WTC11 (cell line): ENCODE measurements around the gene COL4A3. TPM values are rescaled to one million over a fixed set of nuclear protein-coding genes. Genes with fewer than 3 reads are reported as not detected.

Experiments
- ATAC-seq: fragments of 200-7000 bp; cut with Tn5 transposase; 2 replicates; pipeline ENCODE4 v1.10.0; 2021; ENCODE audit warnings: mild to moderate bottlenecking, moderate library complexity
- CTCF ChIA-PET: fragments of 300-600 bp; sonication (Branson Sonifier 250); formaldehyde crosslinking; loops from one replicate; lab custom pipeline; 2021; ENCODE audit warnings: antibody characterized with exemption; lab: Charles Lee
- POLR2A ChIA-PET: fragments of 350-600 bp; sonication (Branson Sonifier 250); formaldehyde crosslinking; loops from one replicate; lab custom pipeline; 2021; ENCODE audit warnings: antibody characterized with exemption; lab: Charles Lee
- DNase-seq: peaks from one replicate; pipeline ENCODE4 v3.0.0; 2021; ENCODE audit warnings: low spot score
- H3K27ac Mint-ChIP-seq: 2 replicates; pipeline ENCODE4 v1.8.0; 2021; ENCODE audit warnings: mixed read lengths
- H3K27me3 Mint-ChIP-seq: 2 replicates; pipeline ENCODE4 v1.8.0; 2021; ENCODE audit warnings: low read depth, mild to moderate bottlenecking, moderate library complexity, mixed read lengths
- H3K36me3 Mint-ChIP-seq: 2 replicates; pipeline ENCODE4 v1.8.0; 2021; ENCODE audit warnings: mixed read lengths
- H3K4me1 Mint-ChIP-seq: 2 replicates; pipeline ENCODE4 v1.8.0; 2022; ENCODE audit warnings: mixed read lengths
- H3K4me3 Mint-ChIP-seq: 2 replicates; pipeline ENCODE4 v1.8.0; 2021; ENCODE audit warnings: mild to moderate bottlenecking, moderate library complexity, mixed read lengths
- H3K9me3 Mint-ChIP-seq: 2 replicates; pipeline ENCODE4 v1.8.0; 2021; ENCODE audit warnings: mixed read lengths
- ARID4B ChIP-seq: sonication (generic); formaldehyde crosslinking; IDR thresholded peaks from 2 replicates; pipeline ENCODE4 v1.8.0; 2023; ENCODE audit warnings: missing genetic modification reagents, mild to moderate bottlenecking, borderline replicate concordance
- E2F4 ChIP-seq: sonication (generic); formaldehyde crosslinking; IDR thresholded peaks from 2 replicates; pipeline ENCODE4 v1.8.1; 2022; ENCODE audit warnings: low read depth, mild to moderate bottlenecking, moderate library complexity, missing genetic modification reagents, borderline replicate concordance
- ELF4 ChIP-seq: sonication (generic); formaldehyde crosslinking; IDR thresholded peaks from 2 replicates; pipeline ENCODE4 v1.8.1; 2022; ENCODE audit warnings: low read depth, mild to moderate bottlenecking, moderate library complexity, missing genetic modification reagents
- EMX1 ChIP-seq: fragments of 250-450 bp; sonication (Bioruptor Pico); IDR thresholded peaks from 2 replicates; pipeline ENCODE4 v1.8.0; 2021; ENCODE audit warnings: mild to moderate bottlenecking
- ETV6 ChIP-seq: sonication (generic); formaldehyde crosslinking; IDR thresholded peaks from 2 replicates; pipeline ENCODE4 v1.8.1; 2022; ENCODE audit warnings: mild to moderate bottlenecking, missing genetic modification reagents
- FOXP1 ChIP-seq: sonication (generic); formaldehyde crosslinking; IDR thresholded peaks from 2 replicates; pipeline ENCODE4 v1.8.0; 2022; ENCODE audit warnings: missing genetic modification reagents, mild to moderate bottlenecking, moderate library complexity, borderline replicate concordance
- GRHL2 ChIP-seq: fragments of 250-450 bp; sonication (Bioruptor Pico); IDR thresholded peaks from 2 replicates; pipeline ENCODE4 v1.8.0; 2022; ENCODE audit warnings: mild to moderate bottlenecking, moderate library complexity; ENCODE audit not compliant: insufficient replicate concordance, severe bottlenecking
- IRF1 ChIP-seq: sonication (generic); formaldehyde crosslinking; IDR thresholded peaks from 2 replicates; pipeline ENCODE4 v1.8.0; 2023; ENCODE audit warnings: missing genetic modification reagents
- NFE2L1 ChIP-seq: sonication (generic); formaldehyde crosslinking; IDR thresholded peaks from 2 replicates; pipeline ENCODE4 v1.8.1; 2023; ENCODE audit warnings: missing genetic modification reagents
- NR1H2 ChIP-seq: sonication (generic); formaldehyde crosslinking; IDR thresholded peaks from 2 replicates; pipeline ENCODE4 v1.9.0; 2021; ENCODE audit warnings: mild to moderate bottlenecking, moderate library complexity, missing genetic modification reagents
- RELA ChIP-seq: sonication (generic); formaldehyde crosslinking; IDR thresholded peaks from 2 replicates; pipeline ENCODE4 v1.8.1; 2022; ENCODE audit warnings: missing genetic modification reagents, mild to moderate bottlenecking, borderline replicate concordance
- TCF7 ChIP-seq: sonication (generic); formaldehyde crosslinking; IDR thresholded peaks from 2 replicates; pipeline ENCODE4 v1.8.0; 2022; ENCODE audit warnings: mild to moderate bottlenecking, low read depth, missing genetic modification reagents, moderate library complexity
- TEAD1 ChIP-seq: sonication (generic); formaldehyde crosslinking; IDR thresholded peaks from 2 replicates; pipeline ENCODE4 v1.8.0; 2022; ENCODE audit warnings: mild to moderate bottlenecking, missing genetic modification reagents
- TEAD4 ChIP-seq: sonication (generic); formaldehyde crosslinking; IDR thresholded peaks from 2 replicates; pipeline ENCODE4 v1.8.0; 2022; ENCODE audit warnings: mild to moderate bottlenecking, missing genetic modification reagents
- TP53 ChIP-seq: sonication (generic); formaldehyde crosslinking; IDR thresholded peaks from 2 replicates; pipeline ENCODE4 v1.8.1; 2023; ENCODE audit warnings: mild to moderate bottlenecking, missing genetic modification reagents
- ZBTB43 ChIP-seq: sonication (generic); formaldehyde crosslinking; IDR thresholded peaks from 2 replicates; pipeline ENCODE4 v1.8.1; 2023; ENCODE audit warnings: mild to moderate bottlenecking, missing genetic modification reagents
- ZMAT4 ChIP-seq: fragments of 250-450 bp; sonication (Bioruptor Pico); IDR thresholded peaks from 2 replicates; pipeline ENCODE4 v1.9.0; 2021; ENCODE audit warnings: mild to moderate bottlenecking
- ZNF138 ChIP-seq: sonication (generic); formaldehyde crosslinking; conservative IDR thresholded peaks from 2 replicates; pipeline ENCODE4 v1.8.1; 2022; ENCODE audit warnings: mild to moderate bottlenecking, moderate library complexity, missing genetic modification reagents
- ZNF263 ChIP-seq: sonication (generic); formaldehyde crosslinking; IDR thresholded peaks from 2 replicates; pipeline ENCODE4 v1.8.1; 2022; ENCODE audit warnings: low read depth, mild to moderate bottlenecking, moderate library complexity, missing genetic modification reagents
- ZNF671 ChIP-seq: fragments of 250-450 bp; sonication (Bioruptor Pico); IDR thresholded peaks from 2 replicates; pipeline ENCODE4 v1.8.0; 2021; ENCODE audit warnings: mild to moderate bottlenecking
- ZSCAN18 ChIP-seq: fragments of 250-450 bp; sonication (Bioruptor Pico); IDR thresholded peaks from 2 replicates; pipeline ENCODE4 v2.1.2; 2022; ENCODE audit warnings: mild to moderate bottlenecking, moderate library complexity
- total RNA-seq: library from RNA; stranded (reverse); gene quantifications from 3 replicates; pipeline ENCODE4 v1.2.3, GENCODE V29; 2021

COL4A3 gene
- total RNA-seq, 1 experiment from 2014 or later: 0.90 TPM

- H3K4me1 Mint-ChIP-seq: no peaks in the 10 kb centered on the region
- ATAC-seq (no peak), DNase-seq (no peak)
- no peak for TF ChIP-seq EMX1 (CRISPR knock-in tag)
- no peak for TF ChIP-seq GRHL2 (CRISPR knock-in tag)
- no peak for TF ChIP-seq ELF4
- TF ChIP-seq NFE2L1 (CRISPR knock-in tag): no peak
- TF ChIP-seq E2F4: no peak
- no peak for TF ChIP-seq ZSCAN18
- no peak for TF ChIP-seq ZNF263 (CRISPR knock-in tag)
- TF ChIP-seq TEAD4 (CRISPR knock-in tag): no peak
- no peak for TF ChIP-seq RELA
- no peak for TF ChIP-seq ZMAT4 (CRISPR knock-in tag)
- ChIA-PET CTCF (no interaction called here), POLR2A (no interaction called here)
- H3K9me3 Mint-ChIP-seq: peaks cover 12% of the 10 kb centered on the region
- peaks cover 11% of the 10 kb centered on the region for H3K36me3 Mint-ChIP-seq
- no peak overlapping the region for H3K4me3 Mint-ChIP-seq
- no peaks in the 10 kb centered on the region for H3K27me3 Mint-ChIP-seq
- no peak overlapping the region for H3K27ac Mint-ChIP-seq
These were observed 20.5 kb upstream of the COL4A3 start for GRCh38 chr2:227143895-227144294.

- DNase-seq (no peak), ATAC-seq (no peak)
- Mint-ChIP-seq H3K4me1 (no peaks in the 10 kb centered on the region), H3K27ac (no peak overlapping the region), H3K4me3 (no peak overlapping the region), H3K27me3 (no peaks in the 10 kb centered on the region), H3K9me3 (peaks cover 24% of the 10 kb centered on the region), H3K36me3 (peaks cover 11% of the 10 kb centered on the region)
- ChIA-PET CTCF (no interaction called here), POLR2A (no interaction called here)
- TF ChIP-seq ZNF138: no peak
- TF ChIP-seq IRF1: no peak
- no peak for TF ChIP-seq TCF7
- no peak for TF ChIP-seq TEAD1 (CRISPR knock-in tag)
- no peak for TF ChIP-seq NR1H2 (CRISPR knock-in tag)
- no peak for TF ChIP-seq ZNF671 (CRISPR knock-in tag)
- TF ChIP-seq FOXP1: no peak
These were observed 18.0 kb upstream of the COL4A3 start for GRCh38 chr2:227146456-227146855.

- TF ChIP-seq ZBTB43 (CRISPR knock-in tag) (no peak), FOXP1 (no peak), TP53 (no peak), ARID4B (CRISPR knock-in tag) (no peak), ETV6 (CRISPR knock-in tag) (no peak), RELA (no peak), E2F4 (no peak)
- H3K27me3 Mint-ChIP-seq: no peaks in the 10 kb centered on the region
- H3K27ac Mint-ChIP-seq: no peak overlapping the region
- peaks cover 5% of the 10 kb centered on the region for H3K4me1 Mint-ChIP-seq
- no peak for ATAC-seq
- ChIA-PET CTCF (no interaction called here), POLR2A (no interaction called here)
- no peak overlapping the region for H3K4me3 Mint-ChIP-seq
- peaks cover 28% of the 10 kb centered on the region for H3K9me3 Mint-ChIP-seq
- H3K36me3 Mint-ChIP-seq: peaks cover 11% of the 10 kb centered on the region
- DNase-seq: no peak
These were observed 17.4 kb upstream of the COL4A3 start for GRCh38 chr2:227147023-227147422.
